NOMO-1 (cell line): ENCODE results near the gene LMO7.
"Not testable (repeated sequence)": the region's sequence is repeated elsewhere in the genome, so short reads cannot be mapped to it uniquely, and the experiment has no call there.

ENCODE experiments used
- DNase-seq, 2 experiments: peaks; one replicate each; lab custom pipeline; 2025; ENCODE audit not compliant: unreplicated experiment in 2 of 2; lab: John Stamatoyannopoulos, UW

LMO7 gene

DNA sequence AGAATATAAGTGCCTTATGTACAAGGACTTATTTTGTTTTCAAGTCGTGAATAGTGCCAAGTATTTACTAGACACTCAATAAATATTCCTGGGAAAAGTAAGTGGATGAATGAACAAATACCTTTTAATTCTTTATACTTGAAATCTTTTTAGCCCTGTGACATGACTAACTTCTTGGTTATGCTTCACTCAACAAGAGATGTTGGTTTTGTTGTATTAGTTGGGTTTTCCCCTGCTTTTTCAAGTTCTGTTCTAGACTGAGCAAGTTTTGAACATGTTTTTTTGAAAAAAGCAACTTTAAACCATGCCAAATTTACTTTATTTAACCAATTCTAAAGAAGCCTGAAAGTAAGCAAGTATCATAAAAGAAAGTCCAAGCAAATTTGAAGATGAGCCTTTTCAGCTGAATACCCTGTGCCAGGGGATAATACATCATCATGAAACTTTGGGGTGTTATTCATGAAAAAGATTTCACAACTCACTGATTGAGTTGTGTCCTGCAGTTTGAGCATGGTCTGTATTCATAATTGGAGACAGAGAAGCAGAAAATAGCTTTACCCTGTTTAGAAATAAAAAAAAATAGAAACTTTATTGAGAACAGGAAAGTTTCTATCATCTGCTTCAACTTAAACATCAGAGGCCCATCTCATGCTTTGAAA is 11.1 kb downstream of the LMO7 start:
- DNase-seq, result no peak

- DNase-seq, result no peak
Measured at GRCh38 chr13:75648446-75648845, 12.3 kb downstream of the LMO7 start.

DNA sequence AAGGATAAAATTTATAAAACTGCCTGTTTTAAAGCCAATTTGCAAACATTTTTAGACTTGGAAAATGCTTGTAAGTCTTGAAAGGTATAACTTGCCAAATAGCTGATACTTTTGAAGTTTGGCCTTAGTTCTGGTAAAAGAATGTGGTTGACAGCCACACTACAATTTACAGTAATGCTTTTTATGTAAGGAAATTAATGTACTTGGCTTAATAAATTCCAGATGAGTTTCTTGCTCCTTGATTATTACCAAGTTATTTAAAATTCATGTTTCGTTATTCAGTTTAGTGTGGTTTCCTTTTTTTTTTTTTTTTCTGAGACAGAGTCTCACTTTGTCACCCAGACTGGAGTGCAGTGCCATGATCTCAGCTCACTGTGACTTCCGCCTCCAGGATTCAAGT is 14.9 kb downstream of the LMO7 start:
- no peak for DNase-seq

DNA sequence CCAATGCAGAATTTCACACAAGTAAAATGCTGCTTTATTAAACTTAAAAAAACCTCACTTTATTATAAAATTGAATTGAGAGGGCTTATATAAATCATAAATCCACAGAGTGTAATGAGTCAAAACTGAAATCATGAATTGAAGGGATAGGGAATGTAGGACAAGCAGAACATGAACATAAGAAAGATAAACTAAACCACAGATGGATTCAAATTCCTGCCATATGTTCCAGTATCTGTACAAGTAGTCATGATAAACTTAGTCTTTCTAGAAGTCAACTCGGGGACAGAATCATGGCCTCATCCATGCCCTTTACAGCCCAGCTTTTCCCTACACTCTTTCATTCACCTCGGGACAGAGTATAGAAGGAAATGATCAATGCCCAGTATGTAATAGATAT is 16.6 kb downstream of the LMO7 start:
- no peak for DNase-seq

GRCh38 chr13:75656425-75656989 is 20.4 kb downstream of the LMO7 start:
- no peak for DNase-seq

DNA sequence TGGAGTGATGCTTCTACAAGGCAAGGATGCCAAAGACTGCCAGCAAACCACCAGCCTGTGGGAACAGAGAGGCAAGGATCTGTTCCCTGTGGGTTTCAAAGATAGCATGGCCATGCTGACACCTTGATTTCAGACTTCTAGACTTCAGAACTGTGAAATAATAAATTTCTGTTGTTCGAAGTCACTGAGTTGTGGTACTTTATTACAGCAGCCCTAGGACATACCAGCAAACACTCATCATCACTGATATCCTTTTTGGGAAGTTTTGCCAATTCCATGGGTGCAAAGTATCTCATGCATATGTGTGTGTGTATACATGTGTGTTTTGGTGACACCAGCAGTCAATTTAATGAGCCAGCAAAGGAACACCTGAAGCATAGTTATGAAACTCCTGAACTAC is 21.0 kb downstream of the LMO7 start:
- DNase-seq, result no peak

GRCh38 chr13:75660694-75661093 is 24.6 kb downstream of the LMO7 start:
- DNase-seq, result no peak

DNA sequence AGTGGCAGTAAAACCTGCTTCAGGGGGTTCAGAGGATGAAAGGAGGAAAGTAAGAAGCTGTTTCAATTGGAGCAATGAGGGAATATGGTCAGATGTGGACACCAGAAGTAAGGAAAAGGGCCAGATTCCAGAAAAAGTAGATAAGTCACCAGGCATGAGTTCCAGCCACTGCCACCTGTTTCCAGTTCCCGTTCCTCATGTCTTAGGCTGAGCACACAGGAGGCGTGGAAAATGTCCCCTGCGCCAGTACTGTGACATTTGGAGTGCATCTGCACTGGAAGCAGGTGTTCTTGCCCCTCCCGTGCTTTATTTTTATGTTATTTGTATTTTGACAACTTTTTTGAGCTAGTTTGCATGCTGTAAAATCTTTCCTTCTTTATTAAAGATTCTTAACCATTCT is 25.3 kb downstream of the LMO7 start:
- no peak for DNase-seq

GRCh38 chr13:75666646-75667351 is 30.7 kb downstream of the LMO7 start:
- DNase-seq, result no peak

GRCh38 chr13:75669706-75670105 is 33.6 kb downstream of the LMO7 start:
- no peak for DNase-seq

GRCh38 chr13:75670496-75670895 is 34.4 kb downstream of the LMO7 start:
- no peak for DNase-seq

GRCh38 chr13:75675421-75675820 is 39.3 kb downstream of the LMO7 start:
- no peak for DNase-seq

DNA sequence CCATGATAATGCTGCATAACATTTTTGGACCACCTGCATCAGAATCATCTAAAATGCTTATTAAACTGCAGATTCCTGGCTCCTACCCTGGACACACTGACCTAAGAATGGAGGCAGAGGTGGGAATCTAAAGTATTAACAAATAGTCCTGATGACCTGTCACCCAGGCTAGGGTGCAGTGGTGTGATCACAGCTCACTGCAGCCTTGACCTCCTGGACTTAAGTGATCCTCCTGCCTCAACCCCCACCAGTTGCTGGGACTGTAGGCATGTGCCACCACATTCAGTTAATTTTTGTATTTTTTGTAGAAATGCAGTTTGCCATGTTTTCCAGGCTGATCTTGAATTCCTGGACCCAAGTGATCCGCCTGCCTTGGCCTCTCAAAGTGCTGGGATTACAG is 43.3 kb downstream of the LMO7 start:
- no peak for DNase-seq

GRCh38 chr13:75680251-75680650 is 44.1 kb downstream of the LMO7 start:
- not testable (repeated sequence) for DNase-seq

DNA sequence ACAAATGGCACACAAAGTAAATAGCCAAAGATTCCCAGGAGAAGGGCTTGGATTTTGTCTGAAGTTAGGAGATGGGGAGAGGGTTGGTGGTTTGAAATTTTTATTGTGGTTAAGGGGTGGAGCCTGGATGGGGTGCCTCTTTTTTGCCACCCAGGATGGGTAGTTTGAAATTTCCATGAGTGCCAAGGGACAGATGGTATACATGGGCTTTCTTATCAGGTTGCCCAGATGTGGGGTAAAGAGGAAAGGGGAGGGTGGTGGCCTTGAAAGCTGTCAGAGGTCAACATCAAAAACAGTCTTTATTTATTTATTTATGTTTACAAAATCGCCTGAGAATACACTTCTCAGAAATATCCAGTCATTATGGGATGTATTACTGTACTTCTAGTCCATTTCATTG is 46.2 kb downstream of the LMO7 start:
- no peak for DNase-seq

DNA sequence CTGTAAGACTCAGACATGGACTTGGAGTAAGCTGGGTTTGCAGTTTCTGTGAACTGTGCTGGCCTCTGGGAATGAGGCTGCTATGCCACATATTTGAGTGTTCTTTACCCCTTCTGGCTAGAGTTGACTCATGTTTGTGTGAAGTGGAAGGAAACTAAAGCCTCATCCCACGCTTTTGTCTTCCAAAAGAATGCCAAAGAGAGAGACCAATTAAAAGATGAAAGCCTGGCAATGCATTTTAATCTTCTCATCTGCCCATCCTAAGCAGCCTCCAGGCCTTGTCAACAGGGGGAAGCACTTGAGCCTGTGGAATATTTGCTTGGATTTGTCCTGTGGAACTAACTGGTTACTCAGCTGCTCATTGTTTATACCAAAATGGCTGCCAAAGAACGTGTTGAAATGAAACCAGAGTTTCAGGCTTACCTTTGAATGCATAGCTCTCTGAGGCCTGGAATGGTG is 49.1 kb downstream of the LMO7 start:
- no peak for DNase-seq

DNA sequence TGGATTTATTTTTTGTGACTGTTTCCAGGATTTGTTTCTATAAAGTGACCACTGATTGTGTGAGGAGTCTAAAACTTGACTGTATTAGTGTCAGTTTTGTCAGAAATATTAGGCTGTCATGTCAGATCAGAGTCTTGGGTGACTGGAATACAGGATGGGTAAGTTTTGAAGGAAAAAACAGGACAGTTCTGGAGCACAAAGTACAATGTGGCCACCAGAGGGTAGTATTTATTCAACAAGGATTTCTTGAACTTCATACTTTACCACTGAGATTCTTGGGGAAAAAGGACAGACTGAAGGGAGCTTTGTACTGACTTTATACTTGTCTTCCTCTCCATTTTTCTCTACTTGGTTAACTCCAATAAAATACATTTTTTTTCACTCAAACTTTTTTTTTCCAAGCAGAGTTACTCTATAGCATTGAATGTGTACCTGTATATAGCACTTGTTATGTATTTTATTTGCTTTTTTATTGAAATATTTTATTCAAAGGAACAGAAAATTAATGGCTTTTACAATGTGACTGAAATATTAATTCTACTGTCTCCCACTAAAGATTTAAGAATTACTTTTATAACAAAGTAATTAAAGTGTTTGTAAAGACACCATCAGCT is 51.1 kb downstream of the LMO7 start:
- DNase-seq, result no peak

- DNase-seq, result no peak
Measured at GRCh38 chr13:75689686-75690085, 53.6 kb downstream of the LMO7 start.

DNA sequence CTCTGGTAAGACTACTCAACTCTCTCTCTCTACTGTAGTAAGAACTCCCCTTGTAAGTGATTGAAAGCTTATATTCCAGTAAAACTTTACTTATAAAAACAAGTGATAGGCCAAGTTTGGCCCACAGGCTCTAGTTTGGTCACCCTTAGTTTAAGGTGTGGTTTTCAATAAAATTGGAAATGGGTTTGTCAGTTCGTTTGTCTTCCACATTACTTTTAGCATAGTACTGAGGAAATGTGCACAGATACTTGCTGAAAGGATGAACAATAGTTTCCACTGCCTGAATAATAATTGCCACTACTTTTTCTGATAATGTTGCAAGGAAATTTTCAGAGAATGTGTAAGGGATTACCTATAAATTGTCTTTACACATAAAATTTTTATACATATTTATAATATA is 54.5 kb downstream of the LMO7 start:
- DNase-seq, result no peak

DNA sequence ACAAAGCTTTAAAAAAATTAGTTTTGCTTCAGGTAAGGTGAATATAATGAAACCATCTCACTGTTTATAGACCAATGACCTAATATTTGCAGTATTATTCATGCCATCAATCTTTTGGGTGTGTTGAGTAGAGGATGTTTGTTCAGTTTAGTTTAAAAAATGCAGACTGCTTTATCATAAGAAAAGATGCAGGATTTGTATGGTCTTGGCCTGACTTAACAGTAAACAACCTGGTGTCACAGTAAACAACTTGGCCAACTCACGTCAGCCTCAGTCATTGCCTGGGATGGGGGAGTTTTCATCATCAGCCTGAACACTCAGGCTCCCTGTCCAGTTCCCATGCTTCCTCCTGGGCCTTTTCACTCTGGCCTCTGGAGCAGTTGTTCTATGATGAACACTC is 55.1 kb downstream of the LMO7 start:
- no peak for DNase-seq

GRCh38 chr13:75693227-75693626 is 57.1 kb downstream of the LMO7 start:
- DNase-seq, result no peak

DNA sequence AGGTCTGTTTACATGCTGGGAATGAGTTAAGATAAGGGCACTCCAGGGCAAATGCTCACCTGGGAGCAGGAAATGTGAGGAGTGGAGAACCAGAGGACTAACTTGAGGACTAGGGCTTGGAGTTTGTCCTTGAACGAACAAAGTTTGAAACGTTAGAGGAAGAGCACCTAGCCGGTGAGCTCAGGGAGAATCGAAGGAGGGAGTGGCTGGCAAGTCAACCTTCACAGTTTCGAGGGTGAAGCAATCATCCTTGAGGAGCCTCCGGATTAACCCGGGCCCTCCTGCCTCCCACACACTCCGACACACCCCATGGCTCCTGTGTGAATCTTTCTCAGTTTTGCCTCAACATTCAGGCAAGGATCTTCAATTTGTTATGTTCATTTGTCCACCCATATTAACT is 58.6 kb downstream of the LMO7 start:
- DNase-seq, result no peak
